NCI-H1092 (cell line): ENCODE results near the gene FCAMR.
"Not testable (repeated sequence)": the region's sequence is repeated elsewhere in the genome, so short reads cannot be mapped to it uniquely, and the experiment has no call there.

Source experiments
- DNase-seq: peaks from one replicate; lab custom pipeline; 2025; lab: John Stamatoyannopoulos, UW

FCAMR gene

DNA sequence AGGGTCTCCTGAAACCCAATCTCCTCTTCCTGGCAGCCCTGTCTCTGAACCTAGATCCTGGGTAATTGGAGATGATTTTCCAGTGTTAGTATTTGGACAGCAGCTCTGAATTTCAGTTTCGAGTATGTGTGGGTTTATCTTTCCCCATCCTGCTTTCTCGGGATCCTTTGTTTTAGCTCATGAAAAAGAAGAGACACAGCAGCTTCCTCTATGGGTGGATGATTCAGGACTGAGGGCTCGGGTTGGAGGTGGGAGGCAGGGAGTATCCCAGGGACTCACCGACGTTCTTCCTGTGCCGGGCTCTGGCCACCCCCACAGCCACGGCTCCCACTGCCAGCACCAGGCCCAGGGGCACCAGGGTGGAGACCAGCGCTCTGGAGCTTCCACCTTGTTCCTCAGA is 38.1 kb downstream of the FCAMR start:
- no peak for DNase-seq

DNA sequence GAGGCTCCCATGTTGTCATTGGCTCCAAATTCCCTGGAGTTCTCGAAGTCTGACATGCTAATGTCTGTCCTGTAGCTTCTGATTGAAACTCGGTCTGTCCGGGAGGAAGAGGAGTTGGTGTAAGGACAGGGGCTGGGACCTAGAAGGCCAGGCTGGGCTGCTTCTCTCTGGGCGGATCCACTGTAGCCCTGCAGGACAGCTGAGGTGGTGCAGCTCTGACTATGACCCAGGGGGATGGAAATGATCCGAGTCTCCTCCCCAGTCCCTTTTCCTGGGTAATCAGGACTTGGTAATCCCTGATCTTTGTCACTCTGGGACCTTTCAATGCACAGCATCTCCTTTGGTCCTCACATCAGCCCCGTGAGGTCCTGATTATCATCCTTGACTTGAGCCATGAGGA is 38.6 kb downstream of the FCAMR start:
- DNase-seq = no peak

DNA sequence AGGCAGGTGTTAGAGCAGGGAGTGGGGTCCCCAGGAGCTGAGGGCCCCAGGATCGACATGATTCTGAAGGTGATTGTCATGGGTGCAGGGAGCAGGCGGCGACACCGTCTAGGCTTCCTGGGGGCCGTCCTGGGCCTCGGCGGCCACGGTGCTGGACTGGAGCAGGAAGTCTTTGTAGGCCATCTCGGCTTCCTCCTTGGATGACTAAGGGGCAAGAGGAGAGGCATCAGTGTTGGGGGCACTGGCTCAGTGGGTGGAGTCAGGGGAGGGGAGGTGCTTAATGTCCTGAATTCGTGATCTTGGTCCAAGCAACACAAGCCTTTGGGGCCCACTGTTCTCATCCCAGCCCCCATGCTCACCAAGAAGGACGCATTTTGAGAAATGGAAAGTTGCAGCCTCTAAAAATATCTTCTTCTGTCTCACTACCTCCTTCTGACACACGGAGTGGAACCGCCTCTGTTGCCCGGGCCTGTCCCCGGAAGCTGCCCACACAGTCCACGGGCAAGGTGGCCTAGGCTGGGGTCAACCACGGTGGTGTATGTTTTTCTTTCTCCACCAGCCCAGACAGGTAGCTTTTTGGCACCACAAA is 40.0 kb downstream of the FCAMR start:
- no peak for DNase-seq

DNA sequence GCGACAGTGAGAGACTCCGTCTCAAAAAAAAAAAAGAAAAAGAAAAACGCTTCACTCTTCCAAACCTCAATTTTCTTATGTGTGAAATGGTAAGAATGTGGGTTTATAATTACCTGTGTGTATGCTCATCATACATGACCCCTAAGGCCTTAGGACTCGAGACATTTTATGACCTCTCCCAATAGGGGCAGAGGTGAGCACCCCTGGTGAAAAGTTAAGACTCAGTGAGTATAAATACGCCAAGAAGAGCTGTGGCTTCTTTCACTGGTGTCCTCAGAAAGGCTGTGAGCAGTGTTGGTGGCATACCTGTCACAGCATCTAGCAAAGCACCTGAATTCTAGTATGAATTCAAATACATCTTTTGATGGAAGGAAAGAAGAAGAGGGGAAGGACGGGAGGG is 40.7 kb downstream of the FCAMR start:
- no peak for DNase-seq

DNA sequence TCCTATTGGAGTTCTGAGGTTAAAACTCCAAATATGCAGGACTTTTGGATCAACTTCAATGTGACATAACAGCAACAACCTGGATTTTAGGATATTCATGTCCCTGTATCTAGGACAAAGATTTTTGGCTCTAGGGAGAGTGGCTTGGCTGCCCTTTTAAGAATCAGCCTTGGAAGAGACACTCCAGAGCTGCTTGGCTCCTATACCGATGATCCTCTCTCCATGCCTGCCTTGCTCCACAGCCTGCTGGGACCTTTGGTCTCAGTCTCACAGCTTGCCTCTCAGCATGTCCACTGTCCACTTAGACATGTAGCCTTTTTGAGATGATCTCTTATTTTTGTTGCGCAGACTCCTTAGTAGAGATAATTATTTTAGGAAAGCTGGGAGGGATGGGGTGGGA is 44.0 kb downstream of the FCAMR start:
- no peak for DNase-seq

DNA sequence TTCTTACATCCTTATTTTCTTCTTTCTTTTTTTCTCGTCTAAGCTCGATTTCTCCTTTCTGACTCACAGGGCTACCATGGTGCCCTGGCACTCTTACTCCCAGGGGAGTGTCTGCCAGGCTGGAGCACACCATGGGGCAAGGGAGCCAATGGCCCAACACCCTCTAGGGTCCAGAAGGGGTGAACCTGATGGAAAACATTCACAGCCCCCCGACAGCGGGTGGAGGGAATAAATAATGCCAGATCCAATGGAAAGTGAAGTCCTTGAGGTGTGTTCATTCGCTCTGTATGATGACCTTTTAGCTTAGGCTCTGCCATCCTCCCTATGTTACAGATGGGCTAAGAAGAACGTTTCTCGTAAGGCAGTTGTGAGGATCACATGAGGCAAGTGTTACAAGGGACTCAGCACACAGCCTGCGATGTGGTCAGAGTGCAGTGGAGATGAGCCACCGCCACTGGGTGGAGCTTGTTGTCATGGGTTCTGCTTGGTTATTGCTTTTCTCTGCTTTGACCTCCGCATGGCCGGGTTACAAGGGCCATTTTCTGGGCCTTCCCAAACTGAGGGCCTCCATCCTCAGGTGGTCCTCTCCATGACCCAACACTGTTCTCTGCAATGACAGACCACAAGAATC is 45.0 kb downstream of the FCAMR start:
- no peak for DNase-seq

DNA sequence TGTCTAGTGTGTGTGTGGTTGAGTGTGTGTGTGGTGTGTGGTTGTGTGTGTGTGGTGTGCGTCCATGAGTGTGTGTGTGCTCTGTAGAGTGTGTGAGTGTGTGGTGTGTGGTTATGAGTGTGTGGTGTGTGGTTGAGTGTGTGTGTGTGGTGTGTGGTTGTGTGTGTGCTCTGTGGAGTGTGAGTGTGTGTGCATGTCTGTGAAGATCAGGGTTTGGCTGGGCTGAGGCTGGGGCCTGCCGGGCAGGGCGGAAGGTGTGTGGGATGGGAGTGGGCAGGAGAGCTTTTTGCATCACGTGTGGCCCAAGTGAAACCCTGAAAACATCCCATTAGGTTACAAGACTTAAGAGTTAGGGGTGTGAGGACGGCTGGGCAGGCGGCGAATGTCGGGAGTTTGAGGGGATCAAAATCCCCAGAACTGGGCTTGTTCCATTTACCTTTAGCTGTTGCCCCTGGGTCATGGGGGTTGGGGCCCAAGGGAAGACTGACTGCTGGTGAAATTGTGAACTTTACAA is 45.6 kb downstream of the FCAMR start:
- no peak for DNase-seq

DNA sequence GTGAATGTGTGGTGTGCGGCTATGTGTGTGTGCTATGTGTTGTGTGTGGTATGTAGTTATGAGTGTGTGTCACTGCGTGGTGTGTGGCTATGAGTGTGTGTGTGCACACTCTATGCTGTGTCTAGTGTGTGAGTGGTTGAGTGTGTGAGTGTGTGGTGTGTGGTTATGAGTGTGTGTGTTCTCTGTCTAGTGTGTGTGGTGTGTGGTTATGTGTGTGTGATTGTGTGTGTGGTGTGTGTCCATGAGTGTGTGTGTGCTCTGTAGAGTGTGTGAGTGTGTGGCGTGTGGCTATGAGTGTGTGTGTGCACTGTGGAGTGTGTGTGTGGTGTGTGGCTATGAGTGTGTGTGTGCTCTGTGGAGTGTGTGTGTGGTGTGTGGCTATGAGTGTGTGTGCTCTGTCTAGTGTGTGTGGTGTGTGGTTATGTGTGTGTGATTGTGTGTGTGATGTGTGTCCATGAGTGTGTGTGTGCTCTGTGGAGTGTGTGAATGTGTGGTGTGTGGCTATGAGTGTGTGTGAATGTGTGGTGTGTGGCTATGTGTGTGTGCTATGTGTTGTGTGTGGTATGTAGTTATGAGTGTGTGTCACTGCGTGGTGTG is 46.2 kb downstream of the FCAMR start:
- DNase-seq = not testable (repeated sequence)

DNA sequence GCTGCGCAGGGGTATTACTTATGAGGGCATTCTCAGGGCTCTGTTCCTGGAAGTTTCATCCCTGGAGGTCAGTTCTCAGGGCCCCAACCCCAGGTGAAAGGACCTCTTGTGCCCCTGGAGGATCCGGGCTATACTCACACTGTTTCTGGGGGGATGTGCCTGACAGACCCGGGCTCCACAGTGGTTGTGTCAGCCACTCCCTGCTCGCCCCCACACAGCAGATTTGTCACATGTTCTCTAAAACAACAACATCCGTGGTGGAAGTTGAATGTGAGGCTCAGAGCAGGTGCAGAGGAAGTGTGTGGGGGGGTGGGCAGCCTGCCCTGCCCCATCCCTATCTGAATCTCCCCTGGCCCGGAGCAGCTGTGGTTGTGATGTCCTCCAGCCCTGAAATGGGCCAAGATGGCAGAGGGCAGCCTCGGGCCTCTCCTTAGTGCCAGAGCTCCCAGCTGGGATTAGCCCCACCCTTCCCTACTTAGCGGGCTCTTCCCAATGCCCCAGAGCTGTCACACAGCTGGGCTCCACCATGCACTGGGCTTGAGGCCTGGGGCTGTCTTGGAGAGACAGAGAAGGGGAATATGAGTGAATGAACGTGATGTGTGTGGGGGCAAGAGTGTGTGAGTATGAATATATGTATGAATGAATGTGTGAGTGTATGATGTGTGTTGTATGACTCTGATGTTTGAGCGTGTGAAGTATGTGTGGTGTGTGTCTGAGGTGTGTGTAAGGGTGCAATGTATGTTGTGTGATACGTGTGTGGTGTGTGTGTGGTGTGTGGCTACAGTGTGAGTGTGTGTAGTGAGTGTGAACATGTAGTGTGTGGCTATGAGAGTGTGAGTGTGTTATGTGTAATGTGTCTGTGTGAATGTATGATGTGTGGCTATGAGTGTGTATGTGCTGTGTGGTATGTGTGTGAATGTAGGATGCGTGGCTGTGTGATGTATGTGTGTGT is 47.0 kb downstream of the FCAMR start:
- no peak for DNase-seq

DNA sequence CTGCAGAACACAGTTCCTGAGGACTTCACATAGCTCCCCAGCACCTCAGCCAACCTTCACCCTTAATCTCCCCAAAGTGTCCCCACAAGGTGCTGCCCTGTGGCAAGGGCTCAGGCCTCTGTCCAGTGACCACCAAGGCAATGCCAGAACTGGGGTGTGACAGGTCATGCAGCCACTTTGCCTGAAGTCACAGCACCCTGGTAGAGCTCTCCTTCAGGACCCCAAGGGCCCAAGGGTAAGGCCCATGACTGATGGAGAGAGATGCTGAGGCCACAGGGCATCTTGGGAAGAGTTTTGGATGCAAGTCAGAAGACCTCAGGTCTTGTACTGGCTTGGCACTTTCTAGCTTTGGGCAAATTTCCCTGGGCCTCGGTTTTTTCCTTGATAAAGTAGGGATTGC is 47.7 kb downstream of the FCAMR start:
- DNase-seq = no peak

DNA sequence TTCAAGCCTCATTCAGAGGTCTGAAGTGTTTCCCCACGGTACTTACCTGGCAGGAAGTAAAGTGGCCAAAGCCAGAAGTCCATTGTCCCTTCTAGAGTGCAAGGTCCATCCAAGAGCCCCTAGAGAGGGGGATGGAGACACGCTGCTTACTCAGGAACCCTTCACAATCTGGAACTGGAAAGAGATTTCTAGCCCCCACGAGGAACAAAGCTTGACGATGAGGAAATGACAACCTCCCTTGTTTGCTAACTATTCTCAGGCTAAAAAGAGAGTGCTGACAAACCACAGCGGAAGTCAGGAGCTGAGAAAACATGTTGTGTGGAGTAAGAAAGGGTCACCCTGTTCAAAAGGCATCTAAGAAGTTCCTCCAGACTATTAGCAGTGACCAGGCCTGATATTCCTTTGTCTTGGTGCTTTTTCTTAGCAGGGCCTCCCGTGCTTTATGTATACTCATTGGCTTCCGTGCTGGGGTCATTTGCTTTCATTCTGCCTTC is 48.4 kb downstream of the FCAMR start, which contains the start of gene FCMR:
Gene FCMR (minus strand): TSS at position 170 of the 494 bp plus-strand sequence. CDS start 87 bp downstream, at position 83.
- no peak for DNase-seq

DNA sequence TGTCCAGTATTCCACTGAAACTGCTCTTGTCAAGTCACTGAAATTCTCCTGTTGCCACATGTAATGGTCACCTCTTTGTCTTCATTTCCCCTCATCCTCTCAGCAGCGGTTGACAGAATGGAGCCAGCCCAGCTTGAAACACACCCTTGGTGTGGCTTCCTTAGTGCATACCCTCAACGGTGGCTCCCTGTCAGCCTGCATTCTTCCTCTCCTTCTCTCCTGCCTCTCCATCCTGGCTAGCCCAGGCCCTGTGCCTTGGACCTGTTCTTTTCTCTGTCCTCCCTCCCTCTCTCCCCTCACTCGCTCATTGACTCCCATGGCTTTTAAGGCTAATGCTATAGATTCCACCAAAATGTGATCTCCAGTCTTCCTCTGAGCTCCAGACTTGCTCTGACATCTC is 52.2 kb downstream of the FCAMR start:
- DNase-seq = no peak

DNA sequence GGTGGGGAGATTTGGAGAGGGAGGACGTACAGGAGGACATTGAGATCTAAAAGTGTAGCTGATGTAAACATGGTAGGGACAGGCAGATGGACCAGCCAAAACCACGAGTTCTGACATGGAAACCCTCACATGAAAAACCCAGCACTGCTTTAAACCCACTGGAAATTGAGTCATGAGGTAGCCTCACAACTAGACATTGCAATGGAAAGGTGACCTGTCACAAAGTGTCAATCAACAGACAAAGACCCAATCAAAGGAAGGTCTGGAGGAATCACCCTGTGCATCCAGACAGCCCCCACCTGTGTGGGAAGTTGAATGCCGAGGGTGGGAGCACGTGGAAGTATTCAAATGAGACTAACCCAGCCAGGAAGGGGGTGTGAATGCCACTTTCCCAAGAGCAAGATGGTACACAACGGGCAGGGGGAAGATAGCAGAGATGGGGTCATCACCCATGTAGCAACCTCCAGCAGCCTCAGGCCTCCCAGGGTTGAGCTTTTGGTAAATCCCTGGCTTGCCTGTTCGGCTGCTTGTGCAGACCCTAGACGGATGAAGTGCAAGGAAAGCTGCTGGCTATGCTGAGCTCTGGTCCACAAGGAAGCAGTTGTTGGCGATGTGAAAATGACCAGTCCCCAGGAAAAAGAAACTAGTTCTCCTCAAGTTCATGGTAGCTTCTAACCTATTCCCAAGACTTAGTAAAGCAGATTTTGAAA is 54.1 kb downstream of the FCAMR start:
- no peak for DNase-seq

DNA sequence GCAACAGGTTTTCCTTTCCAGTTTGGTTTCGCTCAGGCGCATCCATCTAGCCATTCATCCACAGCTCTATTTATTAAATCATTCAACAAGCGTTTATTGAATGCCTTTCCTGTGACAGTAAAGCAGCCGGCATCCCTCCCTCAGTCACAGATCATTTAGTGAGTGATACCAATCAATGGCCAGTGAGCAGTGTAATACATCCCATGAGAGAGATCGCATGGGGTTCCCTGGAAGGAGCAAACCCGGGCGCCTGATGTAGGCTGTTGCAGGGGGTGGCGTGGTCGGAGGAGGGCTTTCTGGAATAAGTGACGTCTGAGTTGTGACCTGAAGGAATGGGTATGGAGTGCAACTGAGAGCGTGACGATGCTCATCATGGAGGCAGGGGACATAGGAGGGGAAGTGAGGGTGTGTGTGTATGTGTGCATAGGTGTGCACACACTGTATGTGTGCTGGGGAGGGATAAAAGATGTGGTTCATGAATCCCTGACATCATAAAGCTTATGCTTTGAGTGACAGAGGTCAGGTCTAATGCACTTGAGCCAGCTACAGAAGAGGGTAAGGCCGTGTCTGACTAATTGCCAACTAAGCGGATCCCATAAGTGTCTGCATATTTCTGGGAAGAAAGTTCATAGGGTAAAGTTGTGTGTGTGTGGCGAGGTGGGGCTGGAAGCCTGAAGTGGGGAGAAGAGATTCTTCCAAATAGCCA is 55.1 kb downstream of the FCAMR start:
- no peak for DNase-seq

DNA sequence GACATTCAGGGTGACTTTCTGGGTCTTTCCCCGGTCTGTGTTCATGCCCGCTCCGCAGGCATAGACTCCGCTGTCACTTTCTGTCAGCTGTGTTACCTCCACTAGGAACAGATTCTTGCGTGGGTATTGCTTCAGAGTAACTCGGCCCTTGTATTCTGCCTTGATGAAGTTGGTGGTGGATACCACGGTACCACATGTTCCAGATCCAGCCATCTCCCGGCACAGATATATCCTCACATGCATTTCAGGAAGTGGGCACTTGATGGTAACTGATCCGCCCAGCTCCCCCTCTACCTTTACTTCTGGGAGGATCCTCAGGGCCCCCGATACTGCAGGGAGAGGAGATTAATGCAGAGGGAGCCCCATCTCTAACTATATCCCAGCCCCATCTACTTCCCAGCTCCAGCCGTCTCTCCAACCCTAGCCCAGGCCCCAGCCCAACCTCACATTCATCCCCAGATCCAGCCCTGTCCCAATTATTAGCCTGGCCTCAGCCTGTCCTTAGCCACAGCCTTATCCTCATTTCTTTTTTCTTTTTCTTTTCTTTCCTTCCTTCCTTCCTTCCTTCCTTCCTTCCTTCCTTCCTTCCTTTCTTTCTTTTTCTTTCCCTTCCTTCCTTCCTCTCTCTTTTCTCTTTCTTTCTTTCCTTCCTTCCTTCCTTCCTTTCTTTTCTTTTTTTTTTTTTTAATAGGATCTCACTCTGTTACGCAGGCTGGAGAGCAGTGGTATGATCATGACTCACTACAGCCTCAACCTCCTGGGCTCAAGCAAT is 56.3 kb downstream of the FCAMR start:
- DNase-seq = no peak

DNA sequence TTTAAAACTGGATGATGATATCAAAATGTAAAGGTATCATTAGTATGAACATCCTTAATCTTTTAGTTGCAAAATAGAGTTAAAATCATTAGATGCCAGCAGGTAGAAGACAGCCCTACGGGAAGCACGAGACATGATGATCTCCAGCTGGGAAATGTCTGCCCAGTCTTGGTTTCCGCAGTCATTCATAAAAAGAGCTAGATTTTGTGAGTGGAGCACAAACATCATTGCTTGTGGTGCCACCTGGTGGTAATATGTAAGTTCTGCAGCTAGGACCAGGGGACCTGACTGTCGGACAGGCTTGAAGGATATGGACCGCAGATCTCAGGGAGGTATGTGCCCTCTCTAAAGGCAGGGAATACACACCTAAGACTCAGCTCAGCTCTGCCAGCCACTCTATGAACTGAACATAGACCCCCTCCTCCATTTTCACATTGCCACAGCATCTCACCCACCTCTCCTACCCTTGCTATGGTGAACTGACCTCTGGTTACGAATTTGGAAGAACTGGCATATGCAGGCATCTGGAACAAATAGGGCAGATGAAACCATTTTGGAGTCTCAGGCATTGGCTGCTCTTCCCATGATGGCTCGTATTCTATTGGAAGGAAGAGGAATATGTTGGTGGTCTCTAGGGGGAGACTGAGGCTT is 57.7 kb downstream of the FCAMR start:
- DNase-seq = peak; percentile 81

DNA sequence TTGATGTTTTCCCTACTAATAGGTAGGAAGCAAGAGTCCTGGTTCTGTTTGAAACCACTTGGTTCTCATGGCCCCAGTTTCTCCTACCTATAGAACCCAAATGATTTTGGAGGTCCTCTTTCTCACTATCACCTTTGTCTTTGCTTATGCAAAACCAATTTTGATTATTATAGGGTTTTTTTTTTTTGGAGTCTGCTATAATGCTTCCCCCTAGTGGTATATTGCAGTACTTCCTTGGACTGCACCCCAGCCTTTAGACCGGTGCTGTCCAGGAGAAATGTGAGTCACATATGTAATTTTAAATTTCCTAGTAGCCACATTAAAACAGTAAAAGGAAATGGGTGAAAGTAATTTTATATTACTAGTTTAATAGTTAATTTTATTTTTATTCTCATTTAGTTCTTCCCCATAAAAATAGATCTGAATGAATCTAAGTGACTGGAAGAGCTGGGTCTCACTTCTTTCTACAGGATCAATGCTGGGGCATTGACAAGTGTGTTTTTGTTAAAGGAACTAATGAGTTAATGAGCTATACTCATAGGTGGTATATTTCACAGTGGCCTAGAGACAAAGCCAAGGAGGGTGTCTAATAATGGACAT is 59.1 kb downstream of the FCAMR start:
- DNase-seq = no peak

DNA sequence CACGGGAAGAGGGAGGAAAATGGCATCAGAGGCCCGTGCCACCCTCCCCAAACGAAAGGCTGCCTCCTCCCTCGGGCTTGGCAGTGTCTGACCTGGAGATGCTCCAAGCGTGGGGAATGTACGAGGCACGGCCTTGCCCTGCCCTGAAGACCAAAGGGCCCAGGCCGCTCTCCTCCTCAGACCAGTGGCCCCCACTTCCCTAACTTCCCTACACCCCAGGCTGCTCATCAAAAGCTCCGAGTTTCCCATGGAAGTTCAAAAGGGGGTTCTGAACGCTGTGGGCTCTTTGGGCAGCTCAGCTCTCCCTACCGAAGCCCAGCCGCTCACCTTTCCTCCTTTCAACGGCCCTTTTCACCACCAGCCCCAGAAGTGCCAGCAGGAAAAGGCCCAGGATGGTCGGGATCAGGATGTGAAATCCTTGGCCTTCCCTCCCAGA is 60.4 kb downstream of the FCAMR start:
- DNase-seq = no peak
